Type B pancreatic cell (in vitro differentiated cells): Measurements from ENCODE around the gene TSPAN1. TPM values are rescaled to one million over a fixed set of nuclear protein-coding genes. Genes with fewer than 3 reads are reported as not detected.

ENCODE experiments used
- DNase-seq: peaks from one replicate; pipeline ENCODE4 v3.0.0; 2021; ENCODE audit warnings: mixed read lengths; ENCODE audit not compliant: unreplicated experiment; ENCODE audit errors: extremely low spot score
- H3K27ac Mint-ChIP-seq: 2 replicates; pipeline ENCODE4 v1.8.0; 2021; ENCODE audit warnings: mild to moderate bottlenecking, mixed read lengths
- H3K27me3 Mint-ChIP-seq: 2 replicates; pipeline ENCODE4 v1.8.0; 2021; ENCODE audit warnings: mixed read lengths
- H3K36me3 Mint-ChIP-seq: 2 replicates; pipeline ENCODE4 v1.8.0; 2021; ENCODE audit warnings: mixed read lengths
- H3K4me1 Mint-ChIP-seq: one replicate; pipeline ENCODE4 v1.8.0; 2021; ENCODE audit warnings: mixed read lengths; ENCODE audit not compliant: unreplicated experiment
- H3K4me3 Mint-ChIP-seq: 2 replicates; pipeline ENCODE4 v1.8.0; 2021; ENCODE audit warnings: mild to moderate bottlenecking, mixed read lengths
- H3K9me3 Mint-ChIP-seq: 2 replicates; pipeline ENCODE4 v1.8.0; 2021; ENCODE audit warnings: mixed read lengths
- CTCF ChIP-seq: fragments of 200-600 bp; sonication (generic); conservative IDR thresholded peaks from 2 replicates; pipeline ENCODE4 v1.5.0; 2021; ENCODE audit warnings: antibody characterized with exemption, mild to moderate bottlenecking
- total RNA-seq: library from RNA; stranded (reverse); gene quantifications from 2 replicates; pipeline ENCODE4 v1.2.1, GENCODE V29; 2021; ENCODE audit warnings: low replicate concordance

The TSPAN1 gene
- total RNA-seq, 1 donor from 2014 or later: 27.6 TPM

- Mint-ChIP-seq H3K4me1 (no peaks in the 10 kb centered on the region), H3K4me3 (no peak overlapping the region), H3K27me3 (no peaks in the 10 kb centered on the region), H3K27ac (no peak overlapping the region), H3K36me3 (no peaks in the 10 kb centered on the region), H3K9me3 (no peaks in the 10 kb centered on the region)
- no peak for DNase-seq
- TF ChIP-seq CTCF: no peak
Measured at GRCh38 chr1:46153732-46154131, 21.2 kb upstream of the TSPAN1 start.

- TF ChIP-seq CTCF: no peak
- H3K9me3 Mint-ChIP-seq: no peaks in the 10 kb centered on the region
- no peak overlapping the region for H3K4me3 Mint-ChIP-seq
- no peak overlapping the region for H3K27ac Mint-ChIP-seq
- no peak for DNase-seq
- H3K27me3 Mint-ChIP-seq: no peaks in the 10 kb centered on the region
- H3K4me1 Mint-ChIP-seq: no peaks in the 10 kb centered on the region
- no peaks in the 10 kb centered on the region for H3K36me3 Mint-ChIP-seq
Measured at GRCh38 chr1:46157916-46158311, 17.0 kb upstream of the TSPAN1 start.

- Mint-ChIP-seq H3K9me3 (no peaks in the 10 kb centered on the region), H3K27me3 (no peaks in the 10 kb centered on the region), H3K4me1 (no peaks in the 10 kb centered on the region), H3K27ac (no peak overlapping the region), H3K4me3 (no peak overlapping the region), H3K36me3 (no peaks in the 10 kb centered on the region)
- no peak for TF ChIP-seq CTCF
- no peak for DNase-seq
Measured at GRCh38 chr1:46158312-46159281, 16.3 kb upstream of the TSPAN1 start.

GRCh38 chr1:46159516-46159915 lies 15.4 kb upstream of the TSPAN1 start:
- DNase-seq: no peak
- H3K36me3 Mint-ChIP-seq: no peaks in the 10 kb centered on the region
- no peaks in the 10 kb centered on the region for H3K9me3 Mint-ChIP-seq
- peaks cover 5% of the 10 kb centered on the region for H3K27me3 Mint-ChIP-seq
- no peak overlapping the region for H3K27ac Mint-ChIP-seq
- no peaks in the 10 kb centered on the region for H3K4me1 Mint-ChIP-seq
- no peak overlapping the region for H3K4me3 Mint-ChIP-seq
- no peak for TF ChIP-seq CTCF

- H3K9me3 Mint-ChIP-seq: no peaks in the 10 kb centered on the region
- H3K27me3 Mint-ChIP-seq: peaks cover 11% of the 10 kb centered on the region
- no peak overlapping the region for H3K4me3 Mint-ChIP-seq
- H3K27ac Mint-ChIP-seq: no peak overlapping the region
- no peaks in the 10 kb centered on the region for H3K4me1 Mint-ChIP-seq
- H3K36me3 Mint-ChIP-seq: no peaks in the 10 kb centered on the region
- no peak for TF ChIP-seq CTCF
- no peak for DNase-seq
Measured at GRCh38 chr1:46160212-46160611, 14.7 kb upstream of the TSPAN1 start.
